ENCODE measurements around the gene ME3. TPM values are rescaled to one million over a fixed set of nuclear protein-coding genes. Genes with fewer than 3 reads are reported as not detected.

The ME3 gene
- total and polyA plus RNA-seq, 2 donors (not counting 1 experiment from before 2014, with no cell fraction given) = 1.3 TPM; not detected in 1

DNA sequence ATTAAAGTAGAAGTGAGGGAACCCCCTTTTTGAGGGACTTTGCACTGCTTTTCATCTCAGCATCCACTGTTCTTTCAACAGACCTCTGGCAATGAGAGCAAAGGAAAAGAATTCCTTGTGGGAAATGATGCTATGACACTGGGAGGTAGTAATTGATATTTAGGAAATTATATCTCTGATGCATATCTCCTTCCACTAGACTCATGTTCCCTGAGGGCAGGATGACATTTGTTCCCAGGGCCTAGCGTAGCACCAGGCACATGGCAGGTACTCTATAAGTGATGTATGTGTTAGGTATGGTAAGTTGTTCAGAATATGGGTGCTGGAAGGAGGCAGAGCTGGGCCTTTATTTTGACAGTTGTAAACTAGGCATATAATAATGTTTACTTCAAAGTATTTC, 154.9 kb downstream of the ME3 start:
- CTCF ChIA-PET = no interaction called here
- WGBS (ENCODE audit: insufficient coverage) = 100% methylated on average over 1 of the region's 1 CpG
- Histone ChIP-seq H3K79me2 (ENCODE audit: control insufficient read depth, insufficient read depth, low read length) (no peaks in the 10 kb centered on the region), H3K27ac (ENCODE audit: low read length in 2 of 2) (no peak overlapping the region), H3K27me3 (replicated peaks in 1 of 4; ENCODE audit: control extremely low read depth in 1 of 4, control insufficient read depth in 3 of 4, insufficient read depth in 4 of 4, low read length in 3 of 4) (no peaks in the 10 kb centered on the region), H4K20me1 (ENCODE audit: control insufficient read depth, insufficient read depth, low read length, poor library complexity, severe bottlenecking) (no peaks in the 10 kb centered on the region), H3K36me3 (replicated peaks in 1 of 2; ENCODE audit: control extremely low read depth in 1 of 2, control insufficient read depth in 1 of 2, extremely low read depth in 1 of 2, insufficient read depth in 2 of 2, low read length in 1 of 2) (no peaks in the 10 kb centered on the region), H3K4me2 (replicated peaks; ENCODE audit: low read depth, low read length, poor library complexity, severe bottlenecking) (no peak overlapping the region), H3K4me3 (ENCODE audit: control extremely low read depth in 1 of 5, extremely low read depth in 1 of 5, insufficient read depth in 1 of 5, low read depth in 2 of 5, low read length in 4 of 5) (no peak overlapping the region), H2AFZ (ENCODE audit: insufficient read depth, low read depth, low read length, poor library complexity, severe bottlenecking) (no peak overlapping the region), H3K4me1 (ENCODE audit: control insufficient read depth in 2 of 2, insufficient read depth in 2 of 2, low read length in 2 of 2) (peaks cover 17 to 19% of the 10 kb centered on the region in 2 donors), H3K9me3 (ENCODE audit: control extremely low read depth in 1 of 3, control insufficient read depth in 2 of 3, insufficient read depth in 1 of 3, low read length in 2 of 3) (no peaks in the 10 kb centered on the region), H3K9ac (ENCODE audit: low read length) (no peak overlapping the region)
- intact Hi-C loops (cut with micrococcal nuclease) = no loop called here
- no peak for DNase-seq
- H3K4me3 Mint-ChIP-seq = no peak overlapping the region
- peaks cover 2% of the 10 kb centered on the region for H3K27me3 Mint-ChIP-seq
- TF ChIP-seq, protein P1, sequence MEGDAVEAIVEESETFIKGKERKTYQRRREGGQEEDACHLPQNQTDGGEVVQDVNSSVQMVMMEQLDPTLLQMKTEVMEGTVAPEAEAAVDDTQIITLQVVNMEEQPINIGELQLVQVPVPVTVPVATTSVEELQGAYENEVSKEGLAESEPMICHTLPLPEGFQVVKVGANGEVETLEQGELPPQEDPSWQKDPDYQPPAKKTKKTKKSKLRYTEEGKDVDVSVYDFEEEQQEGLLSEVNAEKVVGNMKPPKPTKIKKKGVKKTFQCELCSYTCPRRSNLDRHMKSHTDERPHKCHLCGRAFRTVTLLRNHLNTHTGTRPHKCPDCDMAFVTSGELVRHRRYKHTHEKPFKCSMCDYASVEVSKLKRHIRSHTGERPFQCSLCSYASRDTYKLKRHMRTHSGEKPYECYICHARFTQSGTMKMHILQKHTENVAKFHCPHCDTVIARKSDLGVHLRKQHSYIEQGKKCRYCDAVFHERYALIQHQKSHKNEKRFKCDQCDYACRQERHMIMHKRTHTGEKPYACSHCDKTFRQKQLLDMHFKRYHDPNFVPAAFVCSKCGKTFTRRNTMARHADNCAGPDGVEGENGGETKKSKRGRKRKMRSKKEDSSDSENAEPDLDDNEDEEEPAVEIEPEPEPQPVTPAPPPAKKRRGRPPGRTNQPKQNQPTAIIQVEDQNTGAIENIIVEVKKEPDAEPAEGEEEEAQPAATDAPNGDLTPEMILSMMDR (IDR thresholded peaks at IDR 0.05) = no peak
- no peak for TF ChIP-seq EZH2 (IDR thresholded peaks at IDR 0.05; ENCODE audit: borderline replicate concordance, insufficient read depth, low read depth, low read length, poor library complexity, severe bottlenecking)
- ATAC-seq (ENCODE audit: low read depth) = no peak
- POLR2A ChIA-PET = no interaction called here
- H3K27ac Mint-ChIP-seq = no peak overlapping the region
- peaks cover 2% of the 10 kb centered on the region for H3K9me3 Mint-ChIP-seq (ENCODE audit: insufficient read depth)
- peaks cover 17% of the 10 kb centered on the region for H3K4me1 Mint-ChIP-seq

DNA sequence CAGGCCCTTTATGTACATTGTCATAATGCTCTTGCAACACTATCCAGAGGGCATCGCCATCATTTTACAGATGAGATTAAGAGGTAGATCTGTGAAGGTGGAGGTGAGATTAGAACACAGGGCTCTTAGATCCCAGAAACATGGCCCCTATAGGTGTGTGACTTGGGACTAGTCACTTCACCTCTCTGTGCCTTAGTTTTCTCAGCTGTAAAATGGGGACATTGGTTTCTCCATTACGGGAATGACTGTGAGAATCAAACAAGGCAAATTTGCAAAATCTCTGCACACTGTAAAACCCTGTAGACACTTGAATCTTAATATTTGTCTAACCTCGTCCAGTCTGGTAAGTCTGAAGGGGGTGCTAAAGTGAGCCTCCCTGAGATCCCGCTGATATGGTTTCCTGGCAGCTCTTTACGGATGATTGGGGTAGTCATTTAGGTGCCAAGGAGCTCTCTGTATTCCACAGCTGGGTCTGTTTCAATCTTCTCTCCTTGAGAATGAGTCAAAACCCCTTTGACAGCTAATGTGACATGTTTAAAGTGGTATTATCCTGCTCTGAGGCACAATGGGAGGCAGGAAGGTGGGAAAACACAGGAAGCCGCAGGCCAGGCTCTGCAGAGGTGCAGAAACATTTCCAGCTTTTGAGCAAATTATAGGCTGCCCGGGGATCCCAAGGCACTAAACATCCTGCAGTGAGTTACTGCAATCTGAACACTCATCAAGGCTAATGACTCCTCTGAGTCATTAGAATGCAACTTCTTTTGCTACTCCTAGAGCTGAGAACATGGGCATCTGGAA, 156.9 kb downstream of the ME3 start:
- 100% methylated on average over 4 of the region's 7 CpGs for WGBS (ENCODE audit: insufficient coverage)
- CTCF ChIA-PET = no interaction called here
- no peak overlapping the region for H3K4me2 ChIP-seq (replicated peaks; ENCODE audit: low read depth, low read length, poor library complexity, severe bottlenecking)

More for the DNA sequence above, 156.9 kb downstream of the ME3 start:
- H3K4me1 ChIP-seq (ENCODE audit: control insufficient read depth in 2 of 2, insufficient read depth in 2 of 2, low read length in 2 of 2) = peaks cover 17 to 19% of the 10 kb centered on the region in 2 donors
- TF ChIP-seq, protein P1 (IDR thresholded peaks at IDR 0.05) = no peak
- TF ChIP-seq EZH2 (IDR thresholded peaks at IDR 0.05; ENCODE audit: borderline replicate concordance, insufficient read depth, low read depth, low read length, poor library complexity, severe bottlenecking) = no peak
- ATAC-seq (ENCODE audit: low read depth) (no peak), DNase-seq (no peak)
- H2AFZ ChIP-seq (ENCODE audit: insufficient read depth, low read depth, low read length, poor library complexity, severe bottlenecking) = no peak overlapping the region
- peaks cover 0 to 2% (median 0%) of the 10 kb centered on the region in 3 donors for H3K9me3 ChIP-seq (ENCODE audit: control extremely low read depth in 1 of 3, control insufficient read depth in 2 of 3, insufficient read depth in 1 of 3, low read length in 2 of 3)
- H3K27me3 ChIP-seq (replicated peaks in 1 of 4; ENCODE audit: control extremely low read depth in 1 of 4, control insufficient read depth in 3 of 4, insufficient read depth in 4 of 4, low read length in 3 of 4) = no peaks in the 10 kb centered on the region
- Mint-ChIP-seq H3K4me3 (no peak overlapping the region), H3K27ac (no peak overlapping the region), H3K9me3 (ENCODE audit: insufficient read depth) (no peaks in the 10 kb centered on the region), H3K4me1 (peaks cover 17% of the 10 kb centered on the region), H3K27me3 (no peaks in the 10 kb centered on the region)
- H3K79me2 ChIP-seq (ENCODE audit: control insufficient read depth, insufficient read depth, low read length) = no peaks in the 10 kb centered on the region
- H3K9ac ChIP-seq (ENCODE audit: low read length) = no peak overlapping the region
- intact Hi-C loops (cut with micrococcal nuclease) = no loop called here
- H3K4me3 ChIP-seq (ENCODE audit: control extremely low read depth in 1 of 5, extremely low read depth in 1 of 5, insufficient read depth in 1 of 5, low read depth in 2 of 5, low read length in 4 of 5) = no peak overlapping the region
- H3K36me3 ChIP-seq (replicated peaks in 1 of 2; ENCODE audit: control extremely low read depth in 1 of 2, control insufficient read depth in 1 of 2, extremely low read depth in 1 of 2, insufficient read depth in 2 of 2, low read length in 1 of 2) = no peaks in the 10 kb centered on the region
- POLR2A ChIA-PET = no interaction called here
- no peak overlapping the region for H3K27ac ChIP-seq (ENCODE audit: low read length in 2 of 2)
- H4K20me1 ChIP-seq (ENCODE audit: control insufficient read depth, insufficient read depth, low read length, poor library complexity, severe bottlenecking) = no peaks in the 10 kb centered on the region
